K562 (cell line): ENCODE results near the gene DCLK1. TPM values are rescaled to one million over a fixed set of nuclear protein-coding genes. Genes with fewer than 3 reads are reported as not detected.

Experiments used
- ATAC-seq: fragments of 200-7000 bp; cut with Tn5 transposase; 3 replicates; pipeline ENCODE4 v1.9.1; 2020; ENCODE audit warnings: moderate library complexity
- BruUV-seq: library from RNA; stranded (reverse); fragments of 400-500 nt; replicated peaks from 2 replicates; lab custom pipeline; 2021; lab: Mats Ljungman, UMichigan
- CTCF ChIA-PET: fragments of 300-600 bp; formaldehyde crosslinking; extraction: SDS; loops from one replicate; lab custom pipeline; 2021; ENCODE audit warnings: low intra/inter-chr PET ratio; lab: Yijun Ruan, JAX
- POLR2A ChIA-PET: fragments of 300-600, 350-650 bp; sonication (Branson Sonifier 250); formaldehyde crosslinking; extraction: SDS; loops from one replicate; lab custom pipeline; 2021; ENCODE audit warnings: antibody characterized with exemption, inconsistent platforms; lab: Yijun Ruan, JAX
- DNase-seq, 4 experiments: peaks; one replicate each; pipeline versions ENCODE4 v3.0.0 to v3.0.0-alpha.2; 2011 to 2018; ENCODE audit warnings: low spot score in 3 of 4, mixed read lengths in 3 of 4; ENCODE audit errors: extremely low read depth in 1 of 4
- FAIRE-seq: peaks from 2 replicates; lab custom pipeline; 2011; peaks lifted over from hg19 to GRCh38; lab: Jason Lieb, UNC
- H2AFZ ChIP-seq: 2 replicates; pipeline ENCODE4 v1.6.0; 2011; ENCODE audit warnings: low read depth, low read length, control low read depth, inconsistent platforms
- H3K27ac ChIP-seq: fragments of 200-600 bp; 3 replicates; pipeline ENCODE4 v1.8.0; 2011; ENCODE audit warnings: low read depth, mild to moderate bottlenecking, control low read depth, inconsistent platforms, low read length, moderate library complexity, mixed read lengths; ENCODE audit errors: extremely low read depth
- H3K27me3 ChIP-seq, 2 experiments: fragments of 300-600 bp in 1 of 2; 2 replicates in 1 of 2; 3 replicates in 1 of 2; pipeline versions ENCODE4 v1.6.0 to v1.8.0; 2011; ENCODE audit warnings: inconsistent platforms in 2 of 2, low read length in 2 of 2, mild to moderate bottlenecking in 1 of 2, mixed read lengths in 1 of 2, moderate library complexity in 1 of 2; ENCODE audit not compliant: control insufficient read depth in 2 of 2, insufficient read depth in 2 of 2
- H3K36me3 ChIP-seq: fragments of 300-600 bp; 3 replicates; pipeline ENCODE4 v1.8.0; 2011; ENCODE audit warnings: mild to moderate bottlenecking, low read length, inconsistent platforms; ENCODE audit not compliant: control insufficient read depth, insufficient read depth
- H3K4me1 ChIP-seq, 2 experiments: fragments of 200-600 bp in 1 of 2; replicated peaks in 1 of 2; 2 replicates in 1 of 2; 3 replicates in 1 of 2; pipeline versions ENCODE4 v1.5.1 to v1.8.0; 2011; ENCODE audit warnings: inconsistent platforms in 2 of 2, low read length in 2 of 2, mild to moderate bottlenecking in 1 of 2, mixed read lengths in 1 of 2, moderate library complexity in 1 of 2; ENCODE audit not compliant: control insufficient read depth in 2 of 2, insufficient read depth in 2 of 2
- H3K4me2 ChIP-seq: 2 replicates; pipeline ENCODE4 v1.6.1; 2011; ENCODE audit warnings: low read length, control low read depth, inconsistent platforms, mixed read lengths; ENCODE audit not compliant: insufficient read depth
- H3K4me3 ChIP-seq: fragments of 200-600 bp; sonication (generic), shearing (Covaris generic); 2 replicates; pipeline ENCODE4 v1.5.1; 2016; ENCODE audit warnings: control low read depth, inconsistent platforms
- H3K79me2 ChIP-seq: fragments of 200-600 bp; 3 replicates; pipeline ENCODE4 v1.8.0; 2011; ENCODE audit warnings: low read length, inconsistent platforms; ENCODE audit not compliant: control insufficient read depth, insufficient read depth
- H3K9ac ChIP-seq, 2 experiments: 2 replicates each; pipeline versions ENCODE4 v1.6.0 to v1.6.1; 2011; ENCODE audit warnings: low read depth in 2 of 2, low read length in 2 of 2, control low read depth in 1 of 2, inconsistent platforms in 1 of 2, mild to moderate bottlenecking in 1 of 2, mixed read lengths in 1 of 2; ENCODE audit not compliant: insufficient read depth in 1 of 2
- H3K9me1 ChIP-seq: one replicate; pipeline ENCODE4 v1.6.0; 2011; ENCODE audit warnings: inconsistent platforms, mild to moderate bottlenecking, low read length, moderate library complexity; ENCODE audit not compliant: control insufficient read depth, insufficient read depth
- H3K9me3 ChIP-seq: replicated peaks from 2 replicates; pipeline ENCODE4 v1.5.1; 2011; ENCODE audit warnings: low read depth, low read length, inconsistent platforms; ENCODE audit not compliant: control insufficient read depth, insufficient read depth
- H4K20me1 ChIP-seq: replicated peaks from 2 replicates; pipeline ENCODE4 v1.6.1; 2011; ENCODE audit warnings: low read length, inconsistent platforms, mixed read lengths; ENCODE audit not compliant: control insufficient read depth, insufficient read depth
- ETS2 ChIP-seq: IDR thresholded peaks from 2 replicates; pipeline ENCODE4 v1.6.1; 2016; ENCODE audit warnings: borderline replicate concordance, missing genetic modification characterization, mild to moderate bottlenecking, moderate library complexity, missing compliant biosample characterization; ENCODE audit not compliant: poor library complexity, severe bottlenecking
- MYBL2 ChIP-seq, 2 experiments: fragments of 450-650 bp in 1 of 2; sonication (generic) in 1 of 2; formaldehyde crosslinking in 1 of 2; IDR thresholded peaks; 2 replicates each; pipeline versions ENCODE4 v1.6.1 to v1.8.1; 2017 to 2022; ENCODE audit warnings: borderline replicate concordance in 1 of 2, inconsistent platforms in 1 of 2, low read depth in 1 of 2, mild to moderate bottlenecking in 1 of 2, missing genetic modification reagents in 1 of 2, moderate library complexity in 1 of 2
- MYNN ChIP-seq, 2 experiments: sonication (generic); formaldehyde crosslinking in 1 of 2; IDR thresholded peaks; 2 replicates each; pipeline versions ENCODE4 v1.5.0 to v1.6.1; 2016 to 2020; ENCODE audit warnings: antibody characterized with exemption in 1 of 2, missing genetic modification reagents in 1 of 2
- RFX7 ChIP-seq: fragments of 250-450 bp; sonication (Bioruptor Pico); IDR thresholded peaks from 2 replicates; pipeline ENCODE4 v1.5.1; 2021; ENCODE audit warnings: mild to moderate bottlenecking
- ZNF23 ChIP-seq: fragments of 250-450 bp; sonication (Bioruptor Pico); IDR thresholded peaks from 2 replicates; pipeline ENCODE4 v1.4.0; 2020; ENCODE audit warnings: mild to moderate bottlenecking
- ZNF324 ChIP-seq: fragments of 250-450 bp; sonication (Bioruptor Pico); IDR thresholded peaks from 2 replicates; pipeline ENCODE4 v1.4.0; 2020; ENCODE audit warnings: mild to moderate bottlenecking
- ZNF507 ChIP-seq: conservative IDR thresholded peaks from 2 replicates; pipeline ENCODE4 v1.6.1; 2017; ENCODE audit warnings: missing genetic modification characterization, missing compliant biosample characterization
- ZNF644 ChIP-seq: fragments of 200-800 bp; sonication (Bioruptor generic); IDR thresholded peaks from 2 replicates; pipeline ENCODE4 v1.6.1; 2016; ENCODE audit warnings: low read depth, missing genetic modification characterization, missing compliant biosample characterization
- ZNF699 ChIP-seq: fragments of 250-450 bp; sonication (Bioruptor Pico); IDR thresholded peaks from 2 replicates; pipeline ENCODE4 v1.8.0; 2021; ENCODE audit warnings: mild to moderate bottlenecking, moderate library complexity; ENCODE audit not compliant: insufficient replicate concordance
- ZNF707 ChIP-seq: fragments of 250-450 bp; sonication (Bioruptor Pico); conservative IDR thresholded peaks from 2 replicates; pipeline ENCODE4 v1.8.0; 2022; ENCODE audit warnings: inconsistent platforms, mild to moderate bottlenecking, moderate library complexity
- WGBS: fragments of 100-300 bp; shearing (Covaris generic); methylation state at CpG from one replicate; pipeline ENCODE4 v1.1.6; 2016; ENCODE audit warnings: low coverage, mixed read lengths; ENCODE audit not compliant: insufficient coverage; ENCODE audit errors: missing lambda C conversion rate; 5-methylcytosine and 5-hydroxymethylcytosine counted together
- in situ Hi-C: fragments of 300-500 bp; cut with MboI; formaldehyde crosslinking; loops from 4 replicates; pipeline ENCODE4 v1.15.0; 2018; ENCODE audit warnings: inconsistent platforms, mixed read lengths
- intact Hi-C: fragments of 100-400 bp; cut with micrococcal nuclease; formaldehyde crosslinking; loops from 2 replicates; pipeline ENCODE4 v1.14.2; 2022
- polyA plus RNA-seq, 8 experiments: library from polyadenylated mRNA; depleted of rRNA in 4 of 8; stranded (reverse) in 5 of 8; unstranded in 3 of 8; fragments of >200 nt; fragmentation: Nextera tagmentation in 2 of 8; fragmentation: Illumina TruSeq in 1 of 8; extraction: Ambion mirVana in 2 of 8; extraction: Trizol in 1 of 8; gene quantifications; 2 replicates each; pipeline versions ENCODE4 v1.2.1 to v1.2.3, GENCODE V29; 2011 to 2014; ENCODE audit warnings: inconsistent platforms in 1 of 8, missing spikeins in 1 of 8
- total RNA-seq, 7 experiments: library from RNA; depleted of rRNA in 6 of 7; stranded (reverse); fragments of >200 nt in 6 of 7; fragmentation: Illumina TruSeq in 2 of 7; extraction: Trizol in 2 of 7; gene quantifications; 2 replicates each; pipeline versions ENCODE4 v1.2.1 to v1.2.3, GENCODE V29; 2011 to 2021; ENCODE audit warnings: low replicate concordance in 1 of 7

Gene DCLK1
- total and polyA plus RNA-seq, 9 of the 15 experiments (the other 6 are each of a cell fraction or from before 2014, with no cell fraction given) = 0.07 TPM; not detected in 8

GRCh38 chr13:35797244-35797643 lies 333.9 kb downstream of the DCLK1 start:
- ChIA-PET POLR2A (interaction anchor here (0.7 kb wide), 1 partner anchor 33 kb away, joined by 3 read pairs; no protein-coding TSS in a partner anchor), CTCF (no interaction called here)
- no peak for TF ChIP-seq MYNN (IDR thresholded peaks at IDR 0.05)
- no peak for TF ChIP-seq MYNN (CRISPR knock-in tag; IDR thresholded peaks at IDR 0.05)
- TF ChIP-seq ZNF507 (tag) = no peak
- TF ChIP-seq MYBL2 (IDR thresholded peaks at IDR 0.05; ENCODE audit: low read depth) = no peak
- TF ChIP-seq MYBL2 (CRISPR knock-in tag; IDR thresholded peaks at IDR 0.05; ENCODE audit: borderline replicate concordance) = no peak
- TF ChIP-seq RFX7 (CRISPR knock-in tag) = no peak
- TF ChIP-seq ZNF324 (CRISPR knock-in tag) = no peak
- TF ChIP-seq ETS2 (tag) = no peak
- TF ChIP-seq ZNF699 (CRISPR knock-in tag) = no peak
- TF ChIP-seq ZNF707 (CRISPR knock-in tag) = no peak
- TF ChIP-seq ZNF23 (CRISPR knock-in tag) = no peak
- no peak for TF ChIP-seq ZNF644 (tag)
- Histone ChIP-seq H3K79me2 (no peaks in the 10 kb centered on the region), H3K4me2 (no peak overlapping the region), H4K20me1 (no peaks in the 10 kb centered on the region), H3K4me1 (no peaks in the 10 kb centered on the region), H3K36me3 (no peaks in the 10 kb centered on the region), H3K27me3 (no peaks in the 10 kb centered on the region), H3K9ac (no peak overlapping the region), H3K27ac (no peak overlapping the region), H3K4me3 (no peak overlapping the region), H3K9me3 (no peaks in the 10 kb centered on the region), H2AFZ (no peak overlapping the region), H3K9me1 (no peaks in the 10 kb centered on the region)
- intact Hi-C loops = no loop called here
- no TSS peak for BruUV-seq
- in situ Hi-C loops = no loop called here
- FAIRE-seq (no peak), ATAC-seq (no peak), DNase-seq (no peak)
- 0% methylated on average over 2 of the region's 2 CpGs for WGBS
